AG09319 (cell line): ENCODE data around the gene BORCS8.

Source experiments
- DNase-seq: peaks from one replicate; pipeline ENCODE4 v3.0.0-alpha.2; 2010; ENCODE audit warnings: low read depth; ENCODE audit errors: extremely low read depth
- TF ChIP-seq, protein P1 (sequence below): IDR thresholded peaks from 2 replicates; pipeline ENCODE4 v1.5.1; 2011; ENCODE audit warnings: low read depth, mild to moderate bottlenecking, inconsistent platforms, low read length, moderate library complexity

Gene BORCS8

DNA sequence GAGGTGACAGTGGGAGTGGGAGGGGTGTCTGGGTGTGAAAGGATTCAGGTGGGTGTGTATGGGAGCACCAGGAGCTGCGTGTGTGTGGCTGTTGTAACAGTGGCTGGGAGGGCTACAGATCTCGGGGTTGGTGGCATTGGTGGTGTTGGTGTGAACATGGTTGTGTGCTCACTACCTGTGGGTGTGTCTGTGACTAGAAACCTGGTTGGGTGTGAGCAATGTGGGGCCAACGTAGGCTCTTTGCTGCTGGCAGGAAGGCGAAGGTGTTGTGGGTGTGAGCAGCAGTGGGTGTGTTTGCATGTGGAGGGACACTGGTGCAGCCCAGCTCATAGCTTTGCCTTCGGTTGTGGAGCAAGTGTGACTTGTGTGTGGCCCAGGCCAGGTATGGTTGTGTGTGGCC, 15.0 kb upstream of the BORCS8 start:
- DNase-seq, result no peak
- TF ChIP-seq, protein P1, sequence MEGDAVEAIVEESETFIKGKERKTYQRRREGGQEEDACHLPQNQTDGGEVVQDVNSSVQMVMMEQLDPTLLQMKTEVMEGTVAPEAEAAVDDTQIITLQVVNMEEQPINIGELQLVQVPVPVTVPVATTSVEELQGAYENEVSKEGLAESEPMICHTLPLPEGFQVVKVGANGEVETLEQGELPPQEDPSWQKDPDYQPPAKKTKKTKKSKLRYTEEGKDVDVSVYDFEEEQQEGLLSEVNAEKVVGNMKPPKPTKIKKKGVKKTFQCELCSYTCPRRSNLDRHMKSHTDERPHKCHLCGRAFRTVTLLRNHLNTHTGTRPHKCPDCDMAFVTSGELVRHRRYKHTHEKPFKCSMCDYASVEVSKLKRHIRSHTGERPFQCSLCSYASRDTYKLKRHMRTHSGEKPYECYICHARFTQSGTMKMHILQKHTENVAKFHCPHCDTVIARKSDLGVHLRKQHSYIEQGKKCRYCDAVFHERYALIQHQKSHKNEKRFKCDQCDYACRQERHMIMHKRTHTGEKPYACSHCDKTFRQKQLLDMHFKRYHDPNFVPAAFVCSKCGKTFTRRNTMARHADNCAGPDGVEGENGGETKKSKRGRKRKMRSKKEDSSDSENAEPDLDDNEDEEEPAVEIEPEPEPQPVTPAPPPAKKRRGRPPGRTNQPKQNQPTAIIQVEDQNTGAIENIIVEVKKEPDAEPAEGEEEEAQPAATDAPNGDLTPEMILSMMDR, result no peak

DNA sequence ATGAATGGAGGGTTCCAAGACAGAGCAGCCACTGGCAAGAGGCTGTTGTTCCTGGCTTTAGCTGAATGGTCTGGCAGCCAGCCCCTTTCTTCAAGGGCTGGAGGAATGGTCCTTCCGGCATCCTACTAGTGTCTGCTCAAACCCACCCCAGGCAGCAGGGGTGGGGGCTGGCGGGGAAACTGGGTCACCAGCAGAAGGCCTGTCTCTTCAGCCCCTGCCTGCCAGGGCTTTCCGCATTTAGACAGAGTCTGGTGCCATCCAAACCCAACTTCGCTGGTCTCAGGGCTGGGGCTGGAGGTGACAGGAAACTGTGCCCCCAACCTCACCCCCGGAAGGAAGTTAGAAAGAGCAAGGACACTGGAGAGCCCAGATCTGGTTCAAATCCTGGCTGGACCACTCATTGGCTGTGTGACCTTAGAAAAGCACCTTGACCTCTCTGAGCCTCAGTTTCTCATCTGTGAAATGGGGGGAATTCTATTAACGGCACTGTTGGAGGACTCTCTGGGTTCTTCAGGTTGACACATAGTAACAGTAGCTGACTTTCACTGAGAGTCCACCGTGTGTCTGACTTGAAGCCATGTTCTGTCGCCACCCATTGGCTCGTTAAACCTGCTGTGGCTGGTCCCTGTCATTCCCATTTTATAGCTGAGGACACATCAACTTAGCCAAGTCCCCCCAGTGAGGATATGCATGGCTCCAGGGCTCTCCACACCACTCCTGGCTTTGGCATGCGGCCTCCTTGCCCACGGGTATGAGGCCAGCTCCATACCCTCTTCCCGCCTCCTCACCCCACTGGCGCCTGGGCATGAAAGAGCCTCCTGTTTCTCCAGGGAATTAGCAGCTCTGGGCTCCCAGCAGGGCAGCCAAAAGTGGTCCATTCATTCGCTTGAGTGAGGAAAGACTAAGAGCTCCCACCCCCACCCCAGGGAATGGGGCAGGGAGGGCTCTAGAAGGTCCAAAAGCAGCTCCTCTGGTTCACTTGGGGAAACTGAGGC, 13.8 kb upstream of the BORCS8 start:
- no peak for DNase-seq
- TF ChIP-seq, protein P1, result no peak

DNA sequence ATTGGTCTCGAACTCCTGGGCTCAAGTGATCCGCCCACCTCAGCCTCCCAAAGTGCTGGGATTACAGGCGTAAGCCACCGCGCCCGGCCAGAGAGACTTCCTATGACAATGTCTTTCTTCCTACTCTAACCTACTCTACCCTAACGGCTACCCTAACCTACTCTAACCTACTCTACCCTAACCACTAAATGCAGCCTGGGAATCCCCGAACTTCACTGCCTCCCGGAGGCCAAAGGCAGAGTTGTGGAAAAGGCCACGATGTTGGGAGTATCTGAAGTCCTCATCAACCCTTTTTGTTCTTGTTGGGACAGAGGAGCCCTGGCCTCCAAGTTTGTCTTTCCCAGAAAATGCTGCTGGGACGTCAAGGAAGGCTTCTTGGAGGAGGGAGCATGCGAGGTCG, 12.2 kb upstream of the BORCS8 start:
- TF ChIP-seq, protein P1, result no peak
- DNase-seq, result no peak

DNA sequence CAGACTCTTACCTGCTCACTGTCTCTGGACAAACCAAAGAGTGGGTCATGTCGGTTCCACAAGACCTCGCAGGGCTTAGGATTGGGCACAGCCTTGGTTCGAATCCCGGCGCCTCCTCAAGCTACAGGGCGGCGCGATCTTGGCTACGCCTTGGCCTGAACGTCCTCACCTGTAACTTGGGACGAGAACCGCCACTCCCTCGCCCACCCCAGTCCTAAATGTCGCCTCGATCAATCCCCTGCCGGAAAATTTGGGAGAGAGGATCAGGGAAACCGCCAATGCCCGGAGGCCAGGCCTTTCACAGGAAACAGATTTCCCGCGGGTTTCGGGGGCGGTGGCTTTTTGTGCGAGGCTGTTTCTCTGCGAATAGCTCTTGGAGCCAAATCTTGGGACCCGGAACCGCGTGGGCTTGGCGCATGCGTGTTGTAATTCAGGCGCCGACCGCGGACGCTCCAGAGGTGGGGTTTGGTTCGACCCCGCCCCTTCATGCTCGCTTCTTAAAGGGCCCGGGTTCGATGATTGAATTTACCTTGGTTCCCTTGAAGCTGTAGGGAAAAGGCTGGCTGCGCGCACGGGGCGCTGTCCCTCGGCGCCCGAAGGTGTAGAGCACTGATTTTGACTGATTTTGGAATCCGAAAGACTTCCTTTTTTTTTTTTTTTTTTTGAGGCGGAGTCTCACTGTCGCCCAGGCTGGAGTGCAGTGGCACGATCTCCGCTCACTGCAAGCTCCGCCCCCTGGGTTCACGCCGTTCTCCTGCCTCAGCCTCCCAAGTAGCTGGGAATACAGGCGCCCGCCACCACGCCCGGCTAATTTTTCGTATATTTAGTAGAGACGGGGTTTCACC, 11.3 kb upstream of the BORCS8 start, which contains the start of gene NR2C2AP:
NR2C2AP (minus strand) TSS at position 403 of the 845 bp plus-strand sequence; CDS start at position 49, 354 bp downstream.
- peak; percentile 71 for DNase-seq
- TF ChIP-seq, protein P1, result no peak

DNA sequence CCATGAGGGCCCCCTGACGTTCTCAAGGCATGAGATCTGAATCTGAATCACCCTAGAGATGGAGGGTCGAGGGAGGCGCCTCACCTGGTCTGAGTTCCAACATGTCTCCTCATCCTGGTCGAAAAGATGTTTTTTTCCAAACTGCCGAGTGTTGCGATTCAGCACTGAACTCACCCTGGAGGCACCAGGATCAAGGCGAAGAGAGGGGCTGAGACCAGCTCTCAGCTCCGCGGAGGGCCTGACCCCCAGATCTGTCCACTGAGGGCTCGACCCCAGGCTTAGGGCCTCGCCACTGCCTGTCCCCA, 10.7 kb upstream of the BORCS8 start:
- TF ChIP-seq, protein P1, result no peak
- DNase-seq, result no peak

DNA sequence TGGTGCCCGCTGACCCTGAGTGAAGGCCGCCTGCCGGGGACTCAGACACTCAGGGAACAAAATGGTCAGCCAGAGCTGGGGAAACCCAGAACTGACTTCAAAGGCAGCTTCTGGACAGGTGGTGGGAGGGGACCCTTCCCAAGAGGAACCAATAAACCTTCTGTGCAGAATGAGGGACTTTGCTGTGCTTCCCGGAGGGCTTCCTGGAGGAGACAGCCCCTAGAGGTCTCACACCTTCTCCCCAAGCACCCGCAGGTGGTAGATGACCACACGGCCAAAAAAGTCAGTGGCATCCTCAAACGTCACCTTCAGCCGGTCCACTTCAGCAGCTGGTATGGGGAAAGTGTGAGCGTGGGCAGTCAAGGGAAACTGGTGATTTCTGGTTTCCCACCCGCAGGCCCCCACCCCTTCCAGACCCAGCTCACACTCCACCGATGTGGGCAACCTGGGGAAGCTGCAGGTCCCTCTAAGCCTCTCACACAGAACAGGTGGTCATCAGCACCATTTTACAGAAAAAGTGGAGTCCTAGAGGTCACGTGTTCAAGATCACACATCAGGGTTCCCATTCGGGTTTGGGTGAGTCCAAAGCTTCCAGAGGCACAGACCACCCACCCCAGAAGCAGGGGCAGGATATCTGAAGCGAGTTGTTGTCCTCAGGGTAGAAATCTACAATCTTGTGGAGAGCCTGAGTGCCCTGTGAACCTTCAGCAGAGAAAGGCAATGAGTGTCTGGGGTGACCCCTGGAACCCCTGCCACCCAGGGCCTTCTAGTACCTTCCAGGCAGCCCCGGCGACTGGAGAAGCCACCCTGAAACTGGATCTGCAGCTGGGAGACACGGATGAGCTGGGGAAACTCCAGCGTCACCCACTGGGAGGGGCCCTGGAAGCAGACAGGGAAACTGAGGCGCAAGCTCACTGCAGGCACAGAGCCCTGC, 10.0 kb upstream of the BORCS8 start:
- DNase-seq, result no peak
- TF ChIP-seq, protein P1, result no peak
